ENCODE results near the gene PUM2.

Gene PUM2

DNA sequence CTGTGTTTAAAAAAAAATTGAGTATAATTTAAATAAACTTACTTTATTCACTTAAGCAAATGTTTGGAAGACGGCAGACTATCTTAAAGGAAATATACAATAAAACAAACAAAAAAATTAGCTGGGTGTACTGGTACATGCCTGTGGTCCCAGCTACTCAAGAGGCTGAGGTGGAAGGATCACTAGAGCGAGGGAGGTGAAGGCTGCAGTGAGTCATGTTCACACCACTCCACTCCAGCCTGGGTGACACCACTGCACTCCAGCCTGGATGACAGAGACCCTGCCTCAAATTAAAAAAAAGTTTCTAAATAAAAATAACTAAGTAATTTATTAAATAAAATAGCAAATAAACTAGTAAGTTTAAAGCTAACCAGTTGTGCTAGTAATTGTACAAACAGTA lies 7.5 kb downstream of the PUM2 start:
- no peak for DNase-seq

- no peak for DNase-seq
These were observed 11.6 kb downstream of the PUM2 start for GRCh38 chr2:20339012-20339411.

- no peak for DNase-seq
These were observed 15.9 kb downstream of the PUM2 start for GRCh38 chr2:20334605-20335203.

GRCh38 chr2:20333738-20334137 lies 16.9 kb downstream of the PUM2 start:
- DNase-seq = no peak

DNA sequence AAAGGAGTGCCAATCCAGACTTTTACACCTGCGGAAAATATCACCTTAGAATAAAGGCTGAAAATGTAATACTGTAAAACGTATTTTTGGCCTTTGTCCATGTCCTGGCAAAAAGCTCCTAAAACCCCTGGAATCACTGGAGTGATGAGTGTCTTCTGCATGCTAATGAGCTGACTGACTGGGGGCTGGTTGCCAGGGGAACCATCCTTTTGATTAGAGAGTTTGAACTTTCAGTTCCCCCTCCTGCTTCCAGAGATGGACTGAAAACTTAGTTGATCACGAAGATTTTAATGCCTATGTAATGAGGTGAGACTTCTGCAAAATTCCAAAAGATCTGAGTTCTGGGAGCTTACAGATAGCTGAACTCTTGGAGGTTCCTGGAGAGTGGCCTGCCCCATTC lies 20.5 kb downstream of the PUM2 start:
- DNase-seq = no peak

DNA sequence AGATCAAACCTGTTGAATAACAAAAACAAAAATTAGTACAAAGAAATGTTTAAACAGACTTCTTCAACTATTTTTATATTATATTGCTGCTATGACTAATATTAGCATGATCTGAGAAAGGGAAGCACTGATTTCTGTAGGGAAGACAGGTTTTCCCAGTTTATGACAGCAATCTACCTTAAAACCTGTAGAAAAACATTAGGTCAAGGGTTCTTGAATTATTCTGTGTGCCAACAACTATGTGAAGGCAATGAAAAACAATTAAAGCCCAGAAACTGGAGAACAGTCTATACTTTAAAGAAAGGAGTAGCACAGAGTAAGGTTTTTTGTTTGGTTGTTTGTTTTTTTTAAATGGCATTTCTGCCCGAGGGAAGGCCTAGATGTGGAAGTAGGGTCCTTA lies 23.3 kb downstream of the PUM2 start:
- no peak for DNase-seq

- DNase-seq = peak; percentile 35
These were observed 24.4 kb downstream of the PUM2 start for GRCh38 chr2:20326163-20326780.

DNA sequence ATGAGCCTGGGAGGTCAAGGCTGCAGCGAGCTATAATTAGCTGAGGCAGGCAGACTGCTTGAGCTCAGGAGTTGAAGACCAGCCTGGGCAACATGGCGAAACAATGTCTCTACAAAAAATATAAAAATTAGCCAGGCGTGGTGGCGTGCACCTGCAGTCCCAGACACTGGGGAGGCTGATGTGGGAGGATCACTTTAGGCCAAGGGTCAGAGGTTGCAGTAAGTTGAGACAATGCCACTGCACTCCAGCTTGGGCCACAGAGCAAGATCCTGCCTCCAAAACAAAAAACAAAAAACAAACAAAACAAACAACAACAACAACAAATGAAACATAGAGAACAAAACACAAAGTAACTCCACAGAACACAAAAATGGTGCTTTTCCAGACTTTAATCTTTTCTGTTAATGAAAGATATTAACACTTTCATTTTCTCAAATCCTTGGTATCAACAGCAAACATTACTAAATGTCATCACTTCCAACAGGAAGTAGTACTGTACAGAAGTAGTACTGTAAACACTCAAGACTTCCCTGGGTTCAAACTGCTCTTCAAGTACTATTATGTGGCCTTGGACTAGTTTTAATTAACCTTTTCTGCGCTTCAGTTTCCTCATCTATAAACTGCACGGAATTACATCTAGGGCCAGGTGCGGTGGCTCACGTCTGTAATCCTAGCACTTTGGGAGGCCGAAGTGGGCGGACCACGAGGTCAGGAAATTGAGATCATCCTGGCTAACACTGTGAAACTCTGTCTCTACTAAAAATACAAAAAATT lies 27.9 kb downstream of the PUM2 start:
- DNase-seq = no peak

DNA sequence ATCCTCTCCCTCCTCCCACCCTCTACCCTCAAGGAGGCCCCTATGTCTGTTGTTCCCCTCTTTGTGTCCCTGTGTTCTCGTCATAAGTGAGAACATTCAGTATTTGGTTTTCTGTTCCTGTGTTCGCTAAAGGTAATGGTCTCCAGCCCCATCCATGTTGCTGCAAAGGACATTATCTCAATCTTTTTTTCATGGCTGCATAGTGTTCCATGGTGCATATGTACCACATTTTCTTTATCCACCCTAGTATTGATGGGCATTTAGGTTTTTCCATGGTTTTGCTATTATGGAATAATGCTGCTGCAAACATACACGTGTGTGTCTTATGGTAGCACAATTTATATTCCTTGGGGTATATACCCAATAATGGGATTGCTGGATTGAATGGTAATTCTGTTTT lies 33.0 kb downstream of the PUM2 start:
- DNase-seq = no peak

DNA sequence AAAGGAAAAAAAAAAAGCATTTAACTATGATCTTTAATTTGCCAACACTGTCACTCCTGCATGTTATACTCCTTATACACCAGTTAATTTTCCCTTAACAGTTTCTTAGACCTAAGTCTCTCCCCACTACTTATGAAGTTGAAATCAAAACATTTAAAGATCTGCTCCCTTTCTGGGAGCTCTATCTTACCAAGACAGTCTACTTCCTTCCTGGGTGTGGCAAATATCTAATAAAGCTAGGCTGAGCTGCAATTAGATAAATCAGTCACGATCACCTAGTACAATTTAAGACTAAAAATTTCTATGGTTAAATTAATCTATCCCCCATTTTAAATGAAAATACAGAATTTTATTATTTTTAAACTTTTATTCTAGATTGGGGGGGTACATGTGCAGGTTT lies 33.4 kb downstream of the PUM2 start:
- DNase-seq = no peak

DNA sequence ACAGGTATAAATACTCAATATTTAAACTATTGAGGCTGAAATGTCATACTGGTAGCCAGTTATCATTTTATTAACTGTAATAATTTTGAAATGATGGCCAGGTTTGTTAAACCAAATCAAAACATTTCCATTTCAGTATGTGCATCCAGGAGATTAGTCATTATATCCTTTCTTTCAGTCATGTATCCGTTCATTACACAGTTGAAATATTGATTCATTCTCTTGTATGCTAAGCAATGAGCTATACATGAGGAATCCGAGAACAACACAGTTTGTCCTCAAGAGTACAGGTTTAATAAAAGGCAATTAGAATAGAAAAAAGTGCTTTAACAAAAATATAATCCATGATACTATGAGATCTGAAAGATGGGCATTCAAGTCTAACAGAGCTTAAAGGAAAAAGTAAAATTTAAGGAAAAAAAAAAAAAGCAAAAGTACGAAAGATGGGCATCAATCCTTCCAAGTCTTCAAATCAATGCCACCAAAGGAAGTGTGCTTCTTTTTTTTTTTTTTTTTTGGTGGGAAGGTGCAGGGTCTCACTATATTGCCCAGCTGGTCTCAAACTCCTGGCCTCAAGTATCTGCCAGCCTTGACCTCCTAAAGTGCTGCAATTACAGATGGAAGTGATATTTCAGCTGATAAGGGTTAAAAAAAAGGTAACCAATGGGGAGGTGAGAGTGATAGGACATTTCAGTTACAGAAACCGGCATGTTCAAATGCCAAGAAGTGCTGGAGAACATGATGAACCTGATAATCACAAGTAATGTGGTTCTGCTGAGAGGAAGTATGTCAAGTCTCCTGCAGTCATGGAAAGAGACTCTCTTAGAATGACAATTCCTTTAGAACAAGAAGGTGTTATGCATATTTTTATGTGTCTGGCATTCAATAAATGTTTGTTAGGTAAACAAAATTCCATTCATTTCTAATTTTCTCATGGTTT lies 35.8 kb downstream of the PUM2 start:
- DNase-seq = no peak

DNA sequence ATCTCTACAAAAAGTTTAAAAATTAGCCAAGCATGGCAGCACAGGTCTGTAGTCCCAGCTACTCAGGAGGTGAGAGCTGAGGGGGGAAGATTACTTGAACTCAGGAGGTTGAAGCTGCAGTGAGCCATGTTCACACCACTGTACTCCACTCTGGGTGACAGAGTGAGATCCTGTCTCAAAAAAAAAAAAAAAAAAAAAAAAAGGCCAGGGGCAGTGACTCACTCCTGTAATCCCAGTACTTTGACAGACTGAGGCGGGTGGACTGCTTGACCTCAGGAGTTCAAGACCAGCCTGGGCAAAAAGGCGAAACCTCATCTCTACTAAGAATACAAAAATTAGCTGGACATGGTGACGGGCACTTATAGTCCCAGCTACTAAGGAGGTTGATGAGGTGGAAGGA lies 37.0 kb downstream of the PUM2 start:
- no peak for DNase-seq

DNA sequence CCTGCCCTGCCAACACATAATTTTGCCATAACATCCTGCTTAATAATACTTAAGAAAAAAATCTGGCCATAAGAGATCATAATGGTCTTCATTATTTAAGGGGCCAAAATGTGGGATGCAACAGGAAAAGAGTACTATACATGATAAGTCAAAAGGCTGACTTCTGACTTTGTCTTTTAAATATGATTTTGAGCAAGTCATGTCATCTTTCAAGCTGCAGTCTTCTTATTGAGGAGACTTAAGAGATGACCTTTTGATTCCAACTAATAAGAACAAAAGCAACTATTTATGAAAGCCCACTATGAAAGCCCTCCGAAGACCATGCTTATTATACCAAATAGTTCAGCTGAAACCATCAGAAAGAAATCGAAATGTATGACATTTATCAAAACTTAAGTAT lies 41.6 kb downstream of the PUM2 start:
- no peak for DNase-seq

- DNase-seq = no peak
These were observed 43.3 kb downstream of the PUM2 start for GRCh38 chr2:20307311-20307710.

DNA sequence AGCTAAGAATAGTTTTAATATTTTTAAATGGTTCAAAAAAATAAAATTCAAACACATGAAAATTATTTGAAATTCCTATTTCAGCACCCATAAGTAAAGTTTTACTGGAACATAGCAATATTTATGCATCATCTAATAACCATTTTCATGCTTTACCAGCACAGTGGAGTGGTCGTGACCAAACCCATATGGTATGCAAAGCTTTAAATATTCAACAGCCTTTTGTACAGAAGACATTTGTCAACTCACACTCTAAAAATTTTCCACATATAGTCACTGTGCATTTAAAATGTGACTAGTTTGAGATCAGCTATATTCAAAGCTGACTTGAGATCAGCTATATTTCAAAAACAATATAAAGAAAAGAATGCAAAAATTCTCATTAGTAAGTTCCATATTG lies 46.2 kb downstream of the PUM2 start:
- no peak for DNase-seq

DNA sequence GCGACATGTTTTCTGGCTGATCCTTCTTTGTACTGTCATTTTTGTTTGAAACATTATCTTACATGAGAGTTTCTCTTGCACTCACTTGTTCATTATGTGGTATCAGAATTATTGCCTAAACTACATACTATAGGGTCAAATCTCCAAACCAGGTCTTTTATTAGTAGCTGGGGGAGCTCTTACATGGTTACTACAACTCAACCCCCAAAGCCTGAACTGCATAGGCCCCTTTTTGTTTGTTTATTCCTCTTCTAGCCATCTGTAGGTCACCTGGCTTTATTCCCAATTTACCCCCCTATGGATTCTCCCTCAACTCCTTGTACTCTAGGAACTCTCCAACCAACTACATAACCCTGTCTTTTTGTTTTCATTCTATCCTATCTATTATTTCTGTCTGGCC lies 46.7 kb downstream of the PUM2 start:
- DNase-seq = no peak

GRCh38 chr2:20302019-20302418 lies 48.6 kb downstream of the PUM2 start:
- DNase-seq = no peak

GRCh38 chr2:20300656-20301055 lies 50.0 kb downstream of the PUM2 start:
- no peak for DNase-seq

- DNase-seq = no peak
These were observed 51.5 kb downstream of the PUM2 start for GRCh38 chr2:20299113-20299512.

DNA sequence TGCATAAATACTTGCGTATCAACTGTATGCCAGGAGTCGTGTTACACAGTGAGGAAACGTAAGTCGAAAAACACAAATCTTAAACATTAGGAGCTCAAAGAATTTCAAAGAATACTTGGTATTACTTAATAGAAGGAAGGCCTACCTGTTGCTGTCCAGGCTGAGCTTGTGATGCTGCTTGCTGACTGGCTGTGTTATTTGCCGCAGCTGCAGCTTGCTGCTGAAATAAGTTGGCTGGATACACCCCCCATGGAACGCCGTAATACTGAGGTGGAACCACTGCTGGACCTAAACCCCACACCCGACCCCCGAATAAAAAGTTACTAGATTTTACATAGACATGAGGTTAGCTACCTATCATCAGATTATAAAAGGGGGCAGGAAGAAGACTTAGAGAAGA lies 56.4 kb downstream of the PUM2 start:
- no peak for DNase-seq

DNA sequence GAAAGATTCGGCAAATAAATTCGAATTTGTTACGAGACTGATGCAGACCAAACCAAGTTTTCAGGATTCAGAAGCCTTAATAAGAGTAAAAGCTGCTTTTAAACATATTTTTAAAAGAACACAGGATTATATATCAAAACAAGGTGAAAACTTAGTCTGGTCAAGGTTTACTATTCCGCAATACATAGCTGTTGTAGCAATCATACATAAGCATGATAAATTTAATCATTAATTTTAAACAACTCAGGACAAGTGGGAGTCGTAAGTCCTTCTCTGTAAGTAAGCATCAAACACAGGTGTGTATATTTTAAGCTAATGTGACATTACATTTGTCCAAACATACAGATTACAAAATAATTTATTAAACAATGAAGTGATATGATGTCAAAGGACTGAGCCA lies 57.7 kb downstream of the PUM2 start:
- no peak for DNase-seq

DNA sequence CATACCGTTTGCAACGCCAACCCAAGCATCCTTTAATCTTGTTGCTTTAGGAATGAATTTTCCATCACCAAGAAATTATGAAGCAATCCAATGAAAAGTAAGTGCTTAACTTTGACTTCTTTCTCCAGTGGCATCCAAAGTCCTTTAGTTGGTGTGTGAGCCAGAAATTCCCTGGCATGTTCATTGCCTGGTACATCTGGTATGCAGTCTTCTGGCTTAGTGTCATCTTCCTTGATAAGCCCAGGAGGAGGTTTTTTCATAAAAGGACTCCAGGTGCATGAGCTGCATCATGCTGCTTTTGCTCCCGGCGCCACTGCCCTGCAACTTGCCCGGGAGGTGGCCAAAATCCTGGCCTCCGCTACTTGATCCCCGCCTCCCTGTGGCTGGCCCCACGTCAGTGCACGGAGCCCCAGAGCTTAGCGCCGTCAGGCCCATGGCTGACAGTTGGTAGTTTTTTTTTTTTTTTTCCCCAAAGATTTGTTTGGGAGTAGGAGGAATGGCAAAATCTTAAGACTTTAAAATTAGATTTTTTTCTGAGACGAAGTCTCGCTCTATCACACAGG lies 58.7 kb downstream of the PUM2 start:
- DNase-seq = no peak

GRCh38 chr2:20291106-20291564 lies 59.5 kb downstream of the PUM2 start:
- DNase-seq = no peak
